OCI-LY1 (cell line): ENCODE data around the gene LSM4.
"Not testable (repeated sequence)": the region's sequence is repeated elsewhere in the genome, so short reads cannot be mapped to it uniquely, and the experiment has no call there.

Experiments used
- H2AFZ ChIP-seq: fragments of 200-600 bp; sonication (generic), shearing (Covaris generic); 2 replicates; pipeline ENCODE4 v1.6.0; 2014; ENCODE audit warnings: antibody characterized with exemption, mild to moderate bottlenecking, low read length
- H3F3A ChIP-seq: fragments of 200-600 bp; sonication (generic), shearing (Covaris generic); 2 replicates; pipeline ENCODE4 v1.6.0; 2014; ENCODE audit warnings: mild to moderate bottlenecking, antibody characterized with exemption, low read length, moderate library complexity; ENCODE audit not compliant: insufficient read depth
- H3K27ac ChIP-seq: fragments of 200-600 bp; sonication (generic); 2 replicates; pipeline ENCODE4 v1.5.1; 2014; ENCODE audit warnings: low read length, mixed run types, mild to moderate bottlenecking, low read depth; ENCODE audit not compliant: poor library complexity, severe bottlenecking
- H3K27me3 ChIP-seq: fragments of 200-600 bp; sonication (generic); 2 replicates; pipeline ENCODE4 v1.6.0; 2014; ENCODE audit warnings: antibody characterized with exemption, mild to moderate bottlenecking, low read length, moderate library complexity; ENCODE audit not compliant: insufficient read depth
- H3K36me3 ChIP-seq: fragments of 200-600 bp; sonication (generic); 2 replicates; pipeline ENCODE4 v1.6.1; 2014; ENCODE audit warnings: mild to moderate bottlenecking, antibody characterized with exemption, low read length, moderate library complexity, mixed read lengths; ENCODE audit not compliant: insufficient read depth
- H3K4me1 ChIP-seq: fragments of 200-600 bp; sonication (generic); 2 replicates; pipeline ENCODE4 v1.5.1; 2014; ENCODE audit warnings: mild to moderate bottlenecking, low read length, moderate library complexity; ENCODE audit not compliant: insufficient read depth, severe bottlenecking
- H3K4me2 ChIP-seq: fragments of 200-600 bp; sonication (generic), shearing (Covaris generic); 2 replicates; pipeline ENCODE4 v1.6.1; 2014; ENCODE audit warnings: low read length
- H3K4me3 ChIP-seq: fragments of 200-600 bp; sonication (generic); 2 replicates; pipeline ENCODE4 v1.5.1; 2014; ENCODE audit warnings: low read length, low read depth, mild to moderate bottlenecking, mixed read lengths; ENCODE audit not compliant: poor library complexity, severe bottlenecking
- H3K79me2 ChIP-seq: fragments of 200-600 bp; shearing (Covaris generic); 2 replicates; pipeline ENCODE4 v1.6.1; 2016; ENCODE audit warnings: mixed run types, low read length, mixed read lengths; ENCODE audit not compliant: insufficient read depth
- H3K9ac ChIP-seq: fragments of 200-600 bp; sonication (generic), shearing (Covaris generic); 2 replicates; pipeline ENCODE4 v1.6.1; 2014; ENCODE audit warnings: mild to moderate bottlenecking, low read length, mixed read lengths
- H3K9me2 ChIP-seq: fragments of 200-600 bp; sonication (generic), shearing (Covaris generic); 2 replicates; pipeline ENCODE4 v1.6.1; 2014; ENCODE audit warnings: low read depth, mild to moderate bottlenecking, low read length, mixed read lengths
- H3K9me3 ChIP-seq: fragments of 200-600 bp; shearing (Covaris generic); 2 replicates; pipeline ENCODE4 v1.6.1; 2014; ENCODE audit warnings: low read length, mixed read lengths
- H4K20me1 ChIP-seq: fragments of 200-600 bp; sonication (generic), shearing (Covaris generic); 2 replicates; pipeline ENCODE4 v1.6.0; 2016; ENCODE audit warnings: mild to moderate bottlenecking, low read length; ENCODE audit not compliant: insufficient read depth
- CTCF ChIP-seq: fragments of 200-600 bp; sonication (generic), shearing (Covaris generic); IDR thresholded peaks from 2 replicates; pipeline ENCODE4 v1.5.1; 2017; ENCODE audit warnings: mild to moderate bottlenecking, antibody characterized with exemption, low read length, moderate library complexity, mixed read lengths
- EZH2 ChIP-seq: fragments of 200-600 bp; sonication (generic), shearing (Covaris generic); IDR thresholded peaks from 2 replicates; pipeline ENCODE4 v1.8.0; 2017; ENCODE audit warnings: borderline replicate concordance, mixed run types, mild to moderate bottlenecking, antibody characterized with exemption, low read length, moderate library complexity, mixed read lengths

The LSM4 gene

GRCh38 chr19:18364826-18365528 is 42.1 kb upstream of the LSM4 start:
- Histone ChIP-seq H3K4me3 (no peak overlapping the region), H3K9ac (no peak overlapping the region), H3K27ac (no peak overlapping the region), H3K79me2 (no peaks in the 10 kb centered on the region), H3F3A (no peaks in the 10 kb centered on the region), H3K27me3 (no peaks in the 10 kb centered on the region), H3K4me1 (peaks cover 7% of the 10 kb centered on the region), H4K20me1 (no peaks in the 10 kb centered on the region), H2AFZ (no peak overlapping the region), H3K9me2 (no peaks in the 10 kb centered on the region), H3K9me3 (no peaks in the 10 kb centered on the region), H3K4me2 (no peak overlapping the region), H3K36me3 (0 out of 2 replicates have a peak, but pooled peaks cover 3% of the 10 kb centered on the region)
- no peak for TF ChIP-seq EZH2
- TF ChIP-seq CTCF: no peak

- H3K79me2 ChIP-seq, H4K20me1 ChIP-seq, H3K36me3 ChIP-seq, H3K9me2 ChIP-seq, H3K9me3 ChIP-seq, H3K4me1 ChIP-seq, H3K9ac ChIP-seq, H3K4me3 ChIP-seq, H3K4me2 ChIP-seq, H3K27me3 ChIP-seq, H3F3A ChIP-seq, H3K27ac ChIP-seq, H2AFZ ChIP-seq: not testable (repeated sequence)
Observed at GRCh38 chr19:18364277-18364825, 41.5 kb upstream of the LSM4 start.

- H4K20me1 ChIP-seq: no peaks in the 10 kb centered on the region
- no peaks in the 10 kb centered on the region for H3F3A ChIP-seq
- H3K79me2 ChIP-seq: no peaks in the 10 kb centered on the region
- no peak overlapping the region for H2AFZ ChIP-seq
- H3K9ac ChIP-seq: no peak overlapping the region
- TF ChIP-seq EZH2: no peak
- no peak for TF ChIP-seq CTCF
- peaks cover 7% of the 10 kb centered on the region for H3K4me1 ChIP-seq
- no peaks in the 10 kb centered on the region for H3K9me2 ChIP-seq
- 0 out of 2 replicates have a peak, but pooled peaks cover 3% of the 10 kb centered on the region for H3K36me3 ChIP-seq
- no peaks in the 10 kb centered on the region for H3K27me3 ChIP-seq
- no peak overlapping the region for H3K4me2 ChIP-seq
- H3K27ac ChIP-seq: no peak overlapping the region
- H3K4me3 ChIP-seq: no peak overlapping the region
- H3K9me3 ChIP-seq: no peaks in the 10 kb centered on the region
Observed at GRCh38 chr19:18363787-18364186, 40.9 kb upstream of the LSM4 start.
